Measurements from ENCODE around the gene MARK4.

MARK4 gene

DNA sequence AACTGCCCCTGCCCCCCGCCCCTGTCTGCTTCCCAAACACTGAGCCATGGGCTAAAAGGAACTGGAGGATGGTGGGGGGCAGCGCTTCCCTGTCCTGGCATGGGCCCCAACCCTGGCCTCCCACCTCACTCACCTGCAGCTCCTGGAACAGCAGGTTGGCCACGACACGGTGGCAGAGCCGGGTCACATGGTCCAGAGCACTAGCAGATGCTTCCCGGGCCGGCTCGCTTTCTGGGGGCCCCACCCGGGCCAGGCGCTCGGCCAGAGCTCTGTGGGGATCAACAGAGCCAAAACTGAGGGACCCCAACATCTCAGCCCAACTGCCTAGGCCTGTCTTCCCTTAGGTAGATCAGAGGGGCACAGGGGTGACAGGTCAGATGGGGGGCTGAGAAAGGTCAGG lies 26.4 kb upstream of the MARK4 start:
- no peak for TF ChIP-seq REST (IDR thresholded peaks at IDR 0.05; ENCODE audit: low read depth)
- no peak for TF ChIP-seq TAF1 (IDR thresholded peaks at IDR 0.05; ENCODE audit: low read depth)
- TF ChIP-seq CEBPB (IDR thresholded peaks at IDR 0.05) = no peak
- no peak for TF ChIP-seq USF1 (IDR thresholded peaks at IDR 0.05)
- TF ChIP-seq MAX (IDR thresholded peaks at IDR 0.05) = no peak
- TF ChIP-seq YY1 (IDR thresholded peaks at IDR 0.05; ENCODE audit: low read depth) = no peak
- no peak for TF ChIP-seq ZBTB7A (IDR thresholded peaks at IDR 0.05; ENCODE audit: low read depth)
- no peak for TF ChIP-seq CREB1 (IDR thresholded peaks at IDR 0.05; ENCODE audit: low read depth)
- no peak for TF ChIP-seq TEAD4 (IDR thresholded peaks at IDR 0.05)
- TF ChIP-seq EGR1 (IDR thresholded peaks at IDR 0.05) = no peak
- TF ChIP-seq TCF12 (IDR thresholded peaks at IDR 0.05; ENCODE audit: low read depth) = no peak
- no peak for TF ChIP-seq RAD21 (IDR thresholded peaks at IDR 0.05; ENCODE audit: low read depth)
- no peak for TF ChIP-seq FOXM1 (IDR thresholded peaks at IDR 0.05; ENCODE audit: borderline replicate concordance, low read depth)
- TF ChIP-seq NFIC (IDR thresholded peaks at IDR 0.05) = no peak
- no peak for TF ChIP-seq EP300 (IDR thresholded peaks at IDR 0.05; ENCODE audit: borderline replicate concordance)

- TF ChIP-seq ZBTB7A (IDR thresholded peaks at IDR 0.05; ENCODE audit: low read depth) = no peak
Observed at GRCh38 chr19:45231891-45232290, 19.2 kb upstream of the MARK4 start.

GRCh38 chr19:45234089-45234869 lies 16.8 kb upstream of the MARK4 start:
- TF ChIP-seq TEAD4 (IDR thresholded peaks at IDR 0.05) (no peak), USF1 (IDR thresholded peaks at IDR 0.05) (peak; percentile 33; the same call in 1 of the 2 replicates)

DNA sequence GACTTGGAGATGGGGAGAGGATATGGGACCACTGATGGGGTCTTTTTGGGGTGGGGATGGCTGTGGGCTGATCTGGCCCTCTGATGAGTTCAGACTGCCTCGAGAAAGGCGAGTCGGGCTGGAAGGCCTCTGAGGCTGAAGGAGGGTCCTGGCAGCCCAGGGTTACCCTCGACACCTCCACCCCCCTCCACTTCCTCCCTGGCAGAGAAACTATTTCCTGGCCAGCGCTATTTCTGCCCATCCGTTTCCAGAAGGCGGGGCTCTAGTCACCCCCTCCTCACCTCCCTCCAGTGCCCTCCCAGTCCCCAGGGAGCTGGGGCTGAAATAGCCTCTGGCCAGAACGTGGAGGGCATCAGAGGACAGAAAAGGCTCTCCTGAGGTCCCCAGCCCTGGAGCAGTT lies 15.6 kb upstream of the MARK4 start:
- TF ChIP-seq ZBTB7A (IDR thresholded peaks at IDR 0.05; ENCODE audit: low read depth) (no peak), FOXM1 (IDR thresholded peaks at IDR 0.05; ENCODE audit: borderline replicate concordance, low read depth) (no peak), NFIC (IDR thresholded peaks at IDR 0.05) (no peak), RAD21 (IDR thresholded peaks at IDR 0.05; ENCODE audit: low read depth) (no peak), EP300 (IDR thresholded peaks at IDR 0.05; ENCODE audit: borderline replicate concordance) (no peak), TEAD4 (IDR thresholded peaks at IDR 0.05) (no peak), USF1 (IDR thresholded peaks at IDR 0.05) (no peak), MAX (IDR thresholded peaks at IDR 0.05) (no peak), CEBPB (IDR thresholded peaks at IDR 0.05) (no peak), REST (IDR thresholded peaks at IDR 0.05; ENCODE audit: low read depth) (no peak), TCF12 (IDR thresholded peaks at IDR 0.05; ENCODE audit: low read depth) (no peak), TAF1 (IDR thresholded peaks at IDR 0.05; ENCODE audit: low read depth) (no peak), YY1 (IDR thresholded peaks at IDR 0.05; ENCODE audit: low read depth) (no peak), EGR1 (IDR thresholded peaks at IDR 0.05) (no peak), CREB1 (IDR thresholded peaks at IDR 0.05; ENCODE audit: low read depth) (no peak)

GRCh38 chr19:45238556-45238955 lies 12.5 kb upstream of the MARK4 start:
- no peak for TF ChIP-seq FOXM1 (IDR thresholded peaks at IDR 0.05; ENCODE audit: borderline replicate concordance, low read depth)
- TF ChIP-seq YY1 (IDR thresholded peaks at IDR 0.05; ENCODE audit: low read depth) = no peak
- TF ChIP-seq TEAD4 (IDR thresholded peaks at IDR 0.05) = no peak
- TF ChIP-seq TCF12 (IDR thresholded peaks at IDR 0.05; ENCODE audit: low read depth) = no peak

- no peak for TF ChIP-seq ZBTB7A (IDR thresholded peaks at IDR 0.05; ENCODE audit: low read depth)
- TF ChIP-seq TCF12 (IDR thresholded peaks at IDR 0.05; ENCODE audit: low read depth) = no peak
Observed at GRCh38 chr19:45243144-45243732, 7.8 kb upstream of the MARK4 start.
